Measurements from ENCODE around the gene PPIH. TPM values are rescaled to one million over a fixed set of nuclear protein-coding genes. Genes with fewer than 3 reads are reported as not detected.

Gene PPIH
- total and polyA plus RNA-seq, 2 of the 13 experiments (the other 11 are each of a cell fraction or from before 2014, with no cell fraction given), result 29.9 to 72.6 TPM

DNA sequence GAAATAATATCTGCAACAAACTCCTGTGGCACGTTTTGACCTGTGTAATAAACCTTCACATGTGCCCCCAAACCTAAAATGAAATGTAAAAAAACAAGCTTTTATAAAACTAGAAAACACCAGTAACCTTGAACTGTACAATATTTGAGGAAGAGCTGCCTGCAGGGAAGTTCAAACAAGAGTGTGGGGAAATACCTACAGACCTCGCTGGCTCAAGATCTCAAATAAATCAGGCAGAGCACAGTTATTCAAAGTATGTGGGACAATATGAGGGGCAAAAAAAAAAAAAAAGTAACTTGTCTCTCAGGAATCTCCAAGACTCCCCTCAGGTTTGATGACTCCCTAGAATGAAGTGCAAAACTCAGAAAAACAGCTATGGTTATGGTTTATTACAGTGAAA, 37.9 kb upstream of the PPIH start (continued):
- TF ChIP-seq, protein P1, sequence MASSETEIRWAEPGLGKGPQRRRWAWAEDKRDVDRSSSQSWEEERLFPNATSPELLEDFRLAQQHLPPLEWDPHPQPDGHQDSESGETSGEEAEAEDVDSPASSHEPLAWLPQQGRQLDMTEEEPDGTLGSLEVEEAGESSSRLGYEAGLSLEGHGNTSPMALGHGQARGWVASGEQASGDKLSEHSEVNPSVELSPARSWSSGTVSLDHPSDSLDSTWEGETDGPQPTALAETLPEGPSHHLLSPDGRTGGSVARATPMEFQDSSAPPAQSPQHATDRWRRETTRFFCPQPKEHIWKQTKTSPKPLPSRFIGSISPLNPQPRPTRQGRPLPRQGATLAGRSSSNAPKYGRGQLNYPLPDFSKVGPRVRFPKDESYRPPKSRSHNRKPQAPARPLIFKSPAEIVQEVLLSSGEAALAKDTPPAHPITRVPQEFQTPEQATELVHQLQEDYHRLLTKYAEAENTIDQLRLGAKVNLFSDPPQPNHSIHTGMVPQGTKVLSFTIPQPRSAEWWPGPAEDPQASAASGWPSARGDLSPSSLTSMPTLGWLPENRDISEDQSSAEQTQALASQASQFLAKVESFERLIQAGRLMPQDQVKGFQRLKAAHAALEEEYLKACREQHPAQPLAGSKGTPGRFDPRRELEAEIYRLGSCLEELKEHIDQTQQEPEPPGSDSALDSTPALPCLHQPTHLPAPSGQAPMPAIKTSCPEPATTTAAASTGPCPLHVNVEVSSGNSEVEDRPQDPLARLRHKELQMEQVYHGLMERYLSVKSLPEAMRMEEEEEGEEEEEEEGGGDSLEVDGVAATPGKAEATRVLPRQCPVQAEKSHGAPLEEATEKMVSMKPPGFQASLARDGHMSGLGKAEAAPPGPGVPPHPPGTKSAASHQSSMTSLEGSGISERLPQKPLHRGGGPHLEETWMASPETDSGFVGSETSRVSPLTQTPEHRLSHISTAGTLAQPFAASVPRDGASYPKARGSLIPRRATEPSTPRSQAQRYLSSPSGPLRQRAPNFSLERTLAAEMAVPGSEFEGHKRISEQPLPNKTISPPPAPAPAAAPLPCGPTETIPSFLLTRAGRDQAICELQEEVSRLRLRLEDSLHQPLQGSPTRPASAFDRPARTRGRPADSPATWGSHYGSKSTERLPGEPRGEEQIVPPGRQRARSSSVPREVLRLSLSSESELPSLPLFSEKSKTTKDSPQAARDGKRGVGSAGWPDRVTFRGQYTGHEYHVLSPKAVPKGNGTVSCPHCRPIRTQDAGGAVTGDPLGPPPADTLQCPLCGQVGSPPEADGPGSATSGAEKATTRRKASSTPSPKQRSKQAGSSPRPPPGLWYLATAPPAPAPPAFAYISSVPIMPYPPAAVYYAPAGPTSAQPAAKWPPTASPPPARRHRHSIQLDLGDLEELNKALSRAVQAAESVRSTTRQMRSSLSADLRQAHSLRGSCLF (CRISPR knock-in tag; IDR thresholded peaks at IDR 0.05; ENCODE audit: borderline replicate concordance), result no peak
- TF ChIP-seq, protein P2, sequence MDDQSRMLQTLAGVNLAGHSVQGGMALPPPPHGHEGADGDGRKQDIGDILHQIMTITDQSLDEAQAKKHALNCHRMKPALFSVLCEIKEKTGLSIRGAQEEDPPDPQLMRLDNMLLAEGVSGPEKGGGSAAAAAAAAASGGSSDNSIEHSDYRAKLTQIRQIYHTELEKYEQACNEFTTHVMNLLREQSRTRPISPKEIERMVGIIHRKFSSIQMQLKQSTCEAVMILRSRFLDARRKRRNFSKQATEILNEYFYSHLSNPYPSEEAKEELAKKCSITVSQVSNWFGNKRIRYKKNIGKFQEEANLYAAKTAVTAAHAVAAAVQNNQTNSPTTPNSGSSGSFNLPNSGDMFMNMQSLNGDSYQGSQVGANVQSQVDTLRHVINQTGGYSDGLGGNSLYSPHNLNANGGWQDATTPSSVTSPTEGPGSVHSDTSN (CRISPR knock-in tag; IDR thresholded peaks at IDR 0.05; ENCODE audit: borderline replicate concordance), result no peak
- no peak for TF ChIP-seq ZNF768 (CRISPR knock-in tag; IDR thresholded peaks at IDR 0.05)
- no peak for TF ChIP-seq ZNF451 (CRISPR knock-in tag; IDR thresholded peaks at IDR 0.05)
- TF ChIP-seq NFE2 (CRISPR knock-in tag; IDR thresholded peaks at IDR 0.05), result no peak
- TF ChIP-seq NKX3-1 (CRISPR knock-in tag; IDR thresholded peaks at IDR 0.05), result no peak
- no peak for TF ChIP-seq ZNF232 (CRISPR knock-in tag; IDR thresholded peaks at IDR 0.05; ENCODE audit: borderline replicate concordance)
- no peak for TF ChIP-seq BATF2 (CRISPR knock-in tag; IDR thresholded peaks at IDR 0.05)
- no peak for TF ChIP-seq LRRFIP1 (CRISPR knock-in tag; conservative IDR thresholded peaks at IDR 0.05)
- TF ChIP-seq, protein P3, sequence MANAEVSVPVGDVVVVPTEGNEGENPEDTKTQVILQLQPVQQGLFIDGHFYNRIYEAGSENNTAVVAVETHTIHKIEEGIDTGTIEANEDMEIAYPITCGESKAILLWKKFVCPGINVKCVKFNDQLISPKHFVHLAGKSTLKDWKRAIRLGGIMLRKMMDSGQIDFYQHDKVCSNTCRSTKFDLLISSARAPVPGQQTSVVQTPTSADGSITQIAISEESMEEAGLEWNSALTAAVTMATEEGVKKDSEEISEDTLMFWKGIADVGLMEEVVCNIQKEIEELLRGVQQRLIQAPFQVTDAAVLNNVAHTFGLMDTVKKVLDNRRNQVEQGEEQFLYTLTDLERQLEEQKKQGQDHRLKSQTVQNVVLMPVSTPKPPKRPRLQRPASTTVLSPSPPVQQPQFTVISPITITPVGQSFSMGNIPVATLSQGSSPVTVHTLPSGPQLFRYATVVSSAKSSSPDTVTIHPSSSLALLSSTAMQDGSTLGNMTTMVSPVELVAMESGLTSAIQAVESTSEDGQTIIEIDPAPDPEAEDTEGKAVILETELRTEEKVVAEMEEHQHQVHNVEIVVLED (CRISPR knock-in tag; IDR thresholded peaks at IDR 0.05; ENCODE audit: borderline replicate concordance), result no peak
- no peak for TF ChIP-seq ZNF207 (IDR thresholded peaks at IDR 0.05; ENCODE audit: borderline replicate concordance)
- TF ChIP-seq NFATC3 (CRISPR knock-in tag; IDR thresholded peaks at IDR 0.05), result no peak
- TF ChIP-seq AGO1 (IDR thresholded peaks at IDR 0.05; ENCODE audit: low read depth, low read length, poor library complexity, severe bottlenecking), result no peak
- TF ChIP-seq SKI (IDR thresholded peaks at IDR 0.05; ENCODE audit: partially characterized antibody), result no peak
- no peak for TF ChIP-seq KAT7 (CRISPR knock-in tag; IDR thresholded peaks at IDR 0.05; ENCODE audit: borderline replicate concordance)
- TF ChIP-seq, protein P4, sequence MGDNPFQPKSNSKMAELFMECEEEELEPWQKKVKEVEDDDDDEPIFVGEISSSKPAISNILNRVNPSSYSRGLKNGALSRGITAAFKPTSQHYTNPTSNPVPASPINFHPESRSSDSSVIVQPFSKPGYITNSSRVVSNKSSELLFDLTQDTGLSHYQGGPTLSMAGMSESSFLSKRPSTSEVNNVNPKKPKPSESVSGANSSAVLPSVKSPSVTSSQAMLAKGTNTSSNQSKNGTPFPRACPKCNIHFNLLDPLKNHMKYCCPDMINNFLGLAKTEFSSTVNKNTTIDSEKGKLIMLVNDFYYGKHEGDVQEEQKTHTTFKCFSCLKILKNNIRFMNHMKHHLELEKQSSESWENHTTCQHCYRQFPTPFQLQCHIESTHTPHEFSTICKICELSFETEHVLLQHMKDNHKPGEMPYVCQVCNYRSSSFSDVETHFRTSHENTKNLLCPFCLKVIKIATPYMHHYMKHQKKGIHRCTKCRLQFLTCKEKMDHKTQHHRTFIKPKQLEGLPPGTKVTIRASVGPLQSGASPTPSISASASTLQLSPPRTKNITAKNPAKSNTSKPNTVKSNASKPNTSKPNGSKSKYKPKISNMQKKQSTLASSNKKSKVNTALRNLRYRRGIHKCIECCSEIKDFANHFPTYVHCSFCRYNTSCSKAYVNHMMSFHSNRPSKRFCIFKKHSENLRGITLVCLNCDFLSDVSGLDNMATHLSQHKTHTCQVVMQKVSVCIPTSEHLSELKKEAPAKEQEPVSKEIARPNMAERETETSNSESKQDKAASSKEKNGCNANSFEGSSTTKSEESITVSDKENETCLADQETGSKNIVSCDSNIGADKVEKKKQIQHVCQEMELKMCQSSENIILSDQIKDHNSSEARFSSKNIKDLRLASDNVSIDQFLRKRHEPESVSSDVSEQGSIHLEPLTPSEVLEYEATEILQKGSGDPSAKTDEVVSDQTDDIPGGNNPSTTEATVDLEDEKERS (CRISPR knock-in tag; IDR thresholded peaks at IDR 0.05), result no peak
